ENCODE measurements around the gene GSS. TPM values are rescaled to one million over a fixed set of nuclear protein-coding genes. Genes with fewer than 3 reads are reported as not detected.

The GSS gene
- total and polyA plus RNA-seq, 4 donors: 20.8 to 38.8 (median 35.4) TPM

GRCh38 chr20:34993941-34994508 is 38.4 kb upstream of the GSS start:
- H3K4me1 ChIP-seq (ENCODE audit: control insufficient read depth in 4 of 4, insufficient read depth in 4 of 4, low read length in 3 of 4): peaks cover 2 to 33% (median 18%) of the 10 kb centered on the region in 4 donors
- H3K27ac ChIP-seq (ENCODE audit: low read depth in 1 of 2, low read length in 2 of 2): peak overlapping the region; percentile 52 to 64
- no peak for DNase-seq (ENCODE audit: low spot score)
- H3K9me3 ChIP-seq (ENCODE audit: control insufficient read depth in 4 of 4, low read length in 3 of 4): no peaks in the 10 kb centered on the region
- no peak overlapping the region for H3K4me3 ChIP-seq (ENCODE audit: low read depth in 1 of 3, low read length in 3 of 3)
- WGBS: 95% methylated on average over 22 of the region's 22 CpGs
- H3K36me3 ChIP-seq (ENCODE audit: control insufficient read depth in 4 of 4, insufficient read depth in 3 of 4, low read depth in 1 of 4, low read length in 3 of 4): peaks cover 0 to 32% (median 6%) of the 10 kb centered on the region in 4 donors
- no peaks in the 10 kb centered on the region for H3K27me3 ChIP-seq (ENCODE audit: control insufficient read depth in 4 of 4, insufficient read depth in 4 of 4, low read length in 3 of 4)
- H3K9ac ChIP-seq (ENCODE audit: low read depth in 1 of 2, low read length in 2 of 2): no peak overlapping the region
- TF ChIP-seq REST (IDR thresholded peaks at IDR 0.05) (no peak), TAF1 (conservative IDR thresholded peaks at IDR 0.05) (no peak), HNF4G (IDR thresholded peaks at IDR 0.05) (no peak), ATF3 (IDR thresholded peaks at IDR 0.05) (no peak), SP1 (IDR thresholded peaks at IDR 0.05) (no peak), NR2F2 (IDR thresholded peaks at IDR 0.05) (no peak), MAX (IDR thresholded peaks at IDR 0.05) (no peak), EGR1 (IDR thresholded peaks at IDR 0.05; ENCODE audit: low read depth in 2 of 2) (no peak), GABPA (IDR thresholded peaks at IDR 0.05 in 1 of 2, conservative IDR thresholded peaks at IDR 0.05 in 1 of 2) (no peak), FOXA2 (IDR thresholded peaks at IDR 0.05) (no peak), RAD21 (IDR thresholded peaks at IDR 0.05) (no peak), CTCF (IDR thresholded peaks at IDR 0.05; ENCODE audit: low read depth, low read length, missing input control) (no peak), FOXA1 (IDR thresholded peaks at IDR 0.05) (no peak), JUND (IDR thresholded peaks at IDR 0.05) (no peak), YY1 (IDR thresholded peaks at IDR 0.05) (no peak), RXRA (IDR thresholded peaks at IDR 0.05) (no peak)
- TF ChIP-seq, protein P1, sequence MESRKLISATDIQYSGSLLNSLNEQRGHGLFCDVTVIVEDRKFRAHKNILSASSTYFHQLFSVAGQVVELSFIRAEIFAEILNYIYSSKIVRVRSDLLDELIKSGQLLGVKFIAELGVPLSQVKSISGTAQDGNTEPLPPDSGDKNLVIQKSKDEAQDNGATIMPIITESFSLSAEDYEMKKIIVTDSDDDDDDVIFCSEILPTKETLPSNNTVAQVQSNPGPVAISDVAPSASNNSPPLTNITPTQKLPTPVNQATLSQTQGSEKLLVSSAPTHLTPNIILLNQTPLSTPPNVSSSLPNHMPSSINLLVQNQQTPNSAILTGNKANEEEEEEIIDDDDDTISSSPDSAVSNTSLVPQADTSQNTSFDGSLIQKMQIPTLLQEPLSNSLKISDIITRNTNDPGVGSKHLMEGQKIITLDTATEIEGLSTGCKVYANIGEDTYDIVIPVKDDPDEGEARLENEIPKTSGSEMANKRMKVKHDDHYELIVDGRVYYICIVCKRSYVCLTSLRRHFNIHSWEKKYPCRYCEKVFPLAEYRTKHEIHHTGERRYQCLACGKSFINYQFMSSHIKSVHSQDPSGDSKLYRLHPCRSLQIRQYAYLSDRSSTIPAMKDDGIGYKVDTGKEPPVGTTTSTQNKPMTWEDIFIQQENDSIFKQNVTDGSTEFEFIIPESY (IDR thresholded peaks at IDR 0.05): no peak
